GM10266 (cell line): ENCODE measurements around the gene PTMS.

ENCODE experiments used
- DNase-seq: peaks from one replicate; pipeline ENCODE4 v3.0.0; 2012; ENCODE audit errors: extremely low spot score
- CTCF ChIP-seq: IDR thresholded peaks from 2 replicates; pipeline ENCODE4 v1.5.1; 2012; ENCODE audit warnings: mild to moderate bottlenecking, low read depth; ENCODE audit not compliant: control insufficient read depth, insufficient read depth; ENCODE audit errors: missing control alignments

The PTMS gene

GRCh38 chr12:6772726-6773589, 6.8 kb downstream of the PTMS start:
- no peak for TF ChIP-seq CTCF
- peak; percentile 79 for DNase-seq

GRCh38 chr12:6773590-6774351, 7.6 kb downstream of the PTMS start:
- no peak for DNase-seq
- TF ChIP-seq CTCF, result no peak

GRCh38 chr12:6774499-6775062, 8.4 kb downstream of the PTMS start:
- TF ChIP-seq CTCF, result no peak
- DNase-seq, result no peak

- TF ChIP-seq CTCF, result no peak
- DNase-seq, result no peak
Measured at GRCh38 chr12:6775185-6776174, 9.3 kb downstream of the PTMS start.

- DNase-seq, result no peak
- TF ChIP-seq CTCF, result no peak
Measured at GRCh38 chr12:6777386-6777785, 11.2 kb downstream of the PTMS start.

- DNase-seq, result no peak
- TF ChIP-seq CTCF, result no peak
Measured at GRCh38 chr12:6778217-6778573, 12.0 kb downstream of the PTMS start.
